PC-3 (cell line): ENCODE results near the gene KNTC1. TPM values are rescaled to one million over a fixed set of nuclear protein-coding genes. Genes with fewer than 3 reads are reported as not detected.

Experiments used
- ATAC-seq: fragments of 200-7000 bp; cut with Tn5 transposase; 2 replicates; pipeline ENCODE4 v1.9.1; 2020; ENCODE audit warnings: mild to moderate bottlenecking, moderate library complexity
- BruUV-seq: library from RNA; stranded (reverse); fragments of 400-500 nt; replicated peaks from 2 replicates; lab custom pipeline; 2021; lab: Mats Ljungman, UMichigan
- CTCF ChIA-PET: fragments of 300-600 bp; sonication (Branson Sonifier 250); formaldehyde crosslinking; loops from one replicate; lab custom pipeline; 2022; ENCODE audit warnings: antibody characterized with exemption; lab: Charles Lee
- POLR2A ChIA-PET: fragments of 300-600 bp; sonication (Branson Sonifier 250); formaldehyde crosslinking; loops from one replicate; lab custom pipeline; 2022; ENCODE audit warnings: antibody characterized with exemption; ENCODE audit not compliant: unreplicated experiment; lab: Charles Lee
- DNase-seq: peaks from one replicate; pipeline ENCODE4 v3.0.0-alpha.2; 2015
- H2AFZ ChIP-seq: fragments of 300-600 bp; sonication (generic); 2 replicates; pipeline ENCODE4 v1.6.0; 2016; ENCODE audit warnings: antibody characterized with exemption, low read length
- H3F3A ChIP-seq: fragments of 300-600 bp; sonication (generic); one replicate; pipeline ENCODE4 v1.6.0; 2017; ENCODE audit warnings: antibody characterized with exemption, low read length, control low read depth, mild to moderate bottlenecking; ENCODE audit not compliant: unreplicated experiment
- H3K27ac ChIP-seq: fragments of 300-600 bp; sonication (generic); 2 replicates; pipeline ENCODE4 v1.5.1; 2016; ENCODE audit warnings: mild to moderate bottlenecking, low read length
- H3K27me3 ChIP-seq: fragments of 300-600 bp; sonication (generic); 2 replicates; pipeline ENCODE4 v1.6.1; 2016; ENCODE audit warnings: low read length, mixed read lengths
- H3K36me3 ChIP-seq: fragments of 300-600 bp; sonication (generic); 2 replicates; pipeline ENCODE4 v1.6.1; 2016; ENCODE audit warnings: low read depth, mixed run types, low read length, mixed read lengths
- H3K4me1 ChIP-seq: fragments of 300-600 bp; sonication (generic); 2 replicates; pipeline ENCODE4 v1.5.1; 2016; ENCODE audit warnings: low read length; ENCODE audit not compliant: insufficient read depth
- H3K4me2 ChIP-seq: fragments of 300-600 bp; sonication (generic); 2 replicates; pipeline ENCODE4 v1.6.0; 2016; ENCODE audit warnings: low read length
- H3K4me3 ChIP-seq: fragments of 300-600 bp; sonication (generic); 2 replicates; pipeline ENCODE4 v1.5.1; 2016; ENCODE audit warnings: mild to moderate bottlenecking, low read length, mixed read lengths
- H3K79me2 ChIP-seq: fragments of 300-600 bp; sonication (generic); 2 replicates; pipeline ENCODE4 v1.6.1; 2017; ENCODE audit warnings: low read length, mixed read lengths
- H3K9ac ChIP-seq: fragments of 300-600 bp; sonication (generic); 2 replicates; pipeline ENCODE4 v1.6.0; 2016; ENCODE audit warnings: mild to moderate bottlenecking, low read length
- H3K9me2 ChIP-seq: fragments of 300-600 bp; sonication (generic); replicated peaks from 2 replicates; pipeline ENCODE4 v1.6.1; 2016; ENCODE audit warnings: mixed run types, low read length, mixed read lengths
- H3K9me3 ChIP-seq: fragments of 300-600 bp; sonication (generic); 2 replicates; pipeline ENCODE4 v1.6.1; 2016; ENCODE audit warnings: low read length, mixed read lengths
- H4K20me1 ChIP-seq: fragments of 300-600 bp; sonication (generic); 2 replicates; pipeline ENCODE4 v1.6.1; 2016; ENCODE audit warnings: low read length, mixed read lengths
- EZH2 ChIP-seq: fragments of 300-600 bp; sonication (generic); IDR thresholded peaks from one replicate; pipeline ENCODE4 v1.6.1; 2017; ENCODE audit warnings: antibody characterized with exemption, mild to moderate bottlenecking, low read length; ENCODE audit not compliant: unreplicated experiment
- EZH2phosphoT487 ChIP-seq: fragments of 300-600 bp; sonication (generic); IDR thresholded peaks from 2 replicates; pipeline ENCODE4 v1.6.1; 2018; ENCODE audit warnings: mild to moderate bottlenecking, antibody characterized with exemption, low read length, borderline replicate concordance
- intact Hi-C: fragments of 100-400 bp; cut with micrococcal nuclease; formaldehyde crosslinking; loops from 2 replicates; pipeline ENCODE4 v1.9.0; 2023
- total RNA-seq: library from RNA; depleted of rRNA; stranded (reverse); fragments of >200 nt; gene quantifications from 2 replicates; pipeline ENCODE4 v1.2.3, GENCODE V29; 2014
- TF ChIP-seq, protein P1 (sequence below): fragments of 300-600 bp; sonication (generic); conservative IDR thresholded peaks from 2 replicates; pipeline ENCODE4 v1.5.1; 2017; ENCODE audit warnings: antibody characterized with exemption, low read depth, mild to moderate bottlenecking, low read length

Gene KNTC1
- total RNA-seq, 1 experiment from 2014 or later: 80.3 TPM

DNA sequence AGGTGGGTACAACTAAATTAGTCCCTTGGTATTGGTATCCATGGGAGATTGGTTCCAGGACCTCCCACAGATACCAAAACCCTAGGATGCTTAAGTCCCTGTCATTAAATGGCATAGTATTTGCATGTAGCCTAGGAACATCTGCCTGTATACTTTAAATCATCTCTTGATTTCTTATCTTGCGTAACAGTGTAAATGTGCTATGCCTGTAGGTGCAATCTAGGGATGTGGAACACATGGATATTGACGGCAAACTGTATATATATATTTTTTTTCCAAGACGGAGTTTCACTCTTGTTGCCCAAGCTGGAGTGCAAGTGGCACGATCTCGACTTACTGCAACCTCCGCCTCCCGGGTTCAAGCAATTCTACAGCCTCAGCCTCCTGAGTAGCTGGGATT lies 1.5 kb downstream of the KNTC1 start:
- Histone ChIP-seq H2AFZ (no peak overlapping the region), H3K4me2 (peak overlapping the region; percentile 92), H3K9me3 (no peaks in the 10 kb centered on the region), H3K9ac (peak overlapping the region; percentile 95), H3K9me2 (no peaks in the 10 kb centered on the region), H3K27ac (no peak overlapping the region), H3K27me3 (no peaks in the 10 kb centered on the region), H4K20me1 (peaks cover 24% of the 10 kb centered on the region), H3F3A (no peaks in the 10 kb centered on the region), H3K79me2 (peaks cover 86% of the 10 kb centered on the region), H3K4me3 (peak overlapping the region; percentile 84), H3K4me1 (peaks cover 17% of the 10 kb centered on the region), H3K36me3 (peaks cover 39% of the 10 kb centered on the region)
- intact Hi-C loops: loop anchor here (10.0 kb wide), 1 partner anchor 534 kb away; no protein-coding TSS in a partner anchor
- DNase-seq (no peak), ATAC-seq (no peak)
- POLR2A ChIA-PET: interaction anchor here (0.7 kb wide), 1 partner anchor 29 kb away, joined by 5 read pairs; no protein-coding TSS in a partner anchor
- CTCF ChIA-PET: no interaction called here
- BruUV-seq: no TSS peak
- TF ChIP-seq EZH2: no peak
- no peak for TF ChIP-seq EZH2phosphoT487
- TF ChIP-seq, protein P1, sequence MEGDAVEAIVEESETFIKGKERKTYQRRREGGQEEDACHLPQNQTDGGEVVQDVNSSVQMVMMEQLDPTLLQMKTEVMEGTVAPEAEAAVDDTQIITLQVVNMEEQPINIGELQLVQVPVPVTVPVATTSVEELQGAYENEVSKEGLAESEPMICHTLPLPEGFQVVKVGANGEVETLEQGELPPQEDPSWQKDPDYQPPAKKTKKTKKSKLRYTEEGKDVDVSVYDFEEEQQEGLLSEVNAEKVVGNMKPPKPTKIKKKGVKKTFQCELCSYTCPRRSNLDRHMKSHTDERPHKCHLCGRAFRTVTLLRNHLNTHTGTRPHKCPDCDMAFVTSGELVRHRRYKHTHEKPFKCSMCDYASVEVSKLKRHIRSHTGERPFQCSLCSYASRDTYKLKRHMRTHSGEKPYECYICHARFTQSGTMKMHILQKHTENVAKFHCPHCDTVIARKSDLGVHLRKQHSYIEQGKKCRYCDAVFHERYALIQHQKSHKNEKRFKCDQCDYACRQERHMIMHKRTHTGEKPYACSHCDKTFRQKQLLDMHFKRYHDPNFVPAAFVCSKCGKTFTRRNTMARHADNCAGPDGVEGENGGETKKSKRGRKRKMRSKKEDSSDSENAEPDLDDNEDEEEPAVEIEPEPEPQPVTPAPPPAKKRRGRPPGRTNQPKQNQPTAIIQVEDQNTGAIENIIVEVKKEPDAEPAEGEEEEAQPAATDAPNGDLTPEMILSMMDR: no peak

- H3K79me2 ChIP-seq: peaks cover 83% of the 10 kb centered on the region
- ChIA-PET POLR2A (no interaction called here), CTCF (no interaction called here)
- H3K4me2 ChIP-seq: no peak overlapping the region
- BruUV-seq: no TSS peak
- no peaks in the 10 kb centered on the region for H3K9me2 ChIP-seq
- no peak overlapping the region for H2AFZ ChIP-seq
- ATAC-seq (no peak), DNase-seq (no peak)
- H3K4me1 ChIP-seq: peaks cover 13% of the 10 kb centered on the region
- no peak overlapping the region for H3K27ac ChIP-seq
- no peaks in the 10 kb centered on the region for H3K27me3 ChIP-seq
- TF ChIP-seq, protein P1: no peak
- TF ChIP-seq EZH2phosphoT487 (no peak), EZH2 (no peak)
- no peaks in the 10 kb centered on the region for H3F3A ChIP-seq
- peaks cover 20% of the 10 kb centered on the region for H4K20me1 ChIP-seq
- no peak overlapping the region for H3K9ac ChIP-seq
- no peaks in the 10 kb centered on the region for H3K9me3 ChIP-seq
- peaks cover 36% of the 10 kb centered on the region for H3K36me3 ChIP-seq
- intact Hi-C loops: loop anchor here (10.0 kb wide), 1 partner anchor 534 kb away; no protein-coding TSS in a partner anchor
- H3K4me3 ChIP-seq: no peak overlapping the region
Observed at GRCh38 chr12:122528992-122529391, 1.9 kb downstream of the KNTC1 start.

DNA sequence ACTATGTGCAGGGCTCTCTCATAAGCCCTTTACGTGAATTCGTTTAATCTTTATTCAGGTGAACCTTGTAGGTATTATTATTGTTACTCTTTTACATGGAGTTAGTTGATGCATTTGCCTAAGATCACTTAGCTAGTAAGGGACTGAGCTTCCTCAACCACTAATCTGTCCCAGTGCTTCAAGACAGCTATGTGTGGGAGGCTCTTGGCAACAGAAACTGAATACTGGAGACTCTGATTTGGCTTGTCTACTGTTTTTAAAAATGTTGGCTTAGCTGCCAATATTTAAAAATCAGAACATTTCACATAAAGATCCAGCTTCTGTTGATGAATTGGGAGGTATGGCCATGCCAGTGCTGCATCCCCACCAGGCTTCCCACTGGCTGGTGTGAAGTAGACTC lies 6.8 kb downstream of the KNTC1 start:
- H3K9ac ChIP-seq: no peak overlapping the region
- ChIA-PET POLR2A (no interaction called here), CTCF (no interaction called here)

More for the DNA sequence above, 6.8 kb downstream of the KNTC1 start:
- Histone ChIP-seq H2AFZ (no peak overlapping the region), H4K20me1 (no peaks in the 10 kb centered on the region), H3K36me3 (peaks cover 46% of the 10 kb centered on the region), H3K27ac (no peak overlapping the region), H3K4me3 (no peak overlapping the region), H3K4me2 (no peak overlapping the region), H3K4me1 (no peaks in the 10 kb centered on the region), H3K79me2 (peaks cover 37% of the 10 kb centered on the region), H3K27me3 (no peaks in the 10 kb centered on the region), H3K9me3 (no peaks in the 10 kb centered on the region), H3F3A (no peaks in the 10 kb centered on the region), H3K9me2 (no peaks in the 10 kb centered on the region)
- intact Hi-C loops: no loop called here
- no peak for DNase-seq
- TF ChIP-seq, protein P1: no peak
- TF ChIP-seq EZH2phosphoT487: no peak
- ATAC-seq: no peak
- BruUV-seq: no TSS peak
